HG03565 (cell line): ENCODE data around the gene MYCBPAP.

Source experiments
- ATAC-seq: cut with Tn5 transposase; IDR thresholded peaks from one replicate; pipeline ENCODE4 v1.9.1; 2021; ENCODE audit warnings: mild to moderate bottlenecking, moderate library complexity; ENCODE audit not compliant: unreplicated experiment

Gene MYCBPAP

DNA sequence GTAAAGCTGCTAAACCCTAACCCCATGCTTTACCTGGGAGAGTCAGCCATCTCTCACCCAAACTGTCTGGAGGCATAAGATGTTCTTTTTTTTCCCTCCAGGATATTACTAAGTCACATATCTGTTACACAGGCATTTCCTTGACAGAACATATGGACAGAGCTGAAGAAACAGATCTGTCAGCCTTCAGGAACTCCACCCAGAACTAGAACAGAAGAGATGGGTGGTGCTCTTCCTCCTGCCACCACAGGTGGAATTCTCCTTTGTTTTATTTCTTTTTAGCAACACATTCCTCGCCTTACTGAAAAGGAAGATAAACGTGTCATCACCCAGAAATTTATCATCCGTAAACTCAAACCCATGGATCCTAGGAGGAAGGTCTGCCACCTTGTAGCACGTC is 8.8 kb downstream of the MYCBPAP start:
- ATAC-seq: no peak

DNA sequence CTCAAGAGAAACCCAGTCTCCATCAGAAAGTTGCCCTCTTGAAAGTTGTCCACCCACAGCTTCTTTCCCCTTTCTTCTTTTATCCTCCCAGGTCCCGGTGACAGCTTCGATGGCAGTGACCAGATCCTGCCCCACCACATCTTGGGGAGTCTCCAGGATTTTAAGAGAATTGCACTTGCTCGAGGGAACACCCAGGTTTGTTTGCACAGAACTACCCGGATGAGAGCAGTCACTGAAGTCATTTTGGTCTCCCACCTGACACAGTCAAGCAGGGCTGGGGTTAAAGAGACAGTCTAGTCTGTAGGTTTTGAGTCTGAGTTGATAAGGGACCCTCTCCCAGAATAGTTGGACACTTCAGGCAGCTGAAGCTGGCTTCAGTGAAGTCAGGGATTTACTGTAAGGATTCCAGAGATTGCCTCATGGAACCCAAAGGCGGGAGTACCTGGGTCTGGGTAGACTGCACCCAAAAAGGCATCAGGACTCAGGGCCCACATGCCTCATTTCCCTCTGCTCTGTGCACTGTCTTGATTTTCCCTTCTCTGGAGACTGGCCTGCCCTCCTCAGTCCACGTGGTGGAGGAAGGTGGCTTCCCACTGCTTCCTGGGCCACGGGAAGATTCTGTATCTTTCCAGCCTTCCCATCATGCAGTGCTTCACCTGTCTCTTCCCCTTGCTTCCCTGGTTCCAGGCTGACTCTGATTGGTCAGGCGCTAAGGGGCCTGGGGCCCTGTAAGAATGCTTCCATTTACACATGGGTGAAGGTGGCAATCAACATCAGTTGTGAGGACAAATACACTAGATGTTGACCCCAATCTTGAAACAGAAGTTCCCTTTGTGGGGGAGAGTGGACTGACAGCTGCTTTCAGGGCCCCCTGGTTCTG is 9.5 kb downstream of the MYCBPAP start:
- ATAC-seq: no peak

DNA sequence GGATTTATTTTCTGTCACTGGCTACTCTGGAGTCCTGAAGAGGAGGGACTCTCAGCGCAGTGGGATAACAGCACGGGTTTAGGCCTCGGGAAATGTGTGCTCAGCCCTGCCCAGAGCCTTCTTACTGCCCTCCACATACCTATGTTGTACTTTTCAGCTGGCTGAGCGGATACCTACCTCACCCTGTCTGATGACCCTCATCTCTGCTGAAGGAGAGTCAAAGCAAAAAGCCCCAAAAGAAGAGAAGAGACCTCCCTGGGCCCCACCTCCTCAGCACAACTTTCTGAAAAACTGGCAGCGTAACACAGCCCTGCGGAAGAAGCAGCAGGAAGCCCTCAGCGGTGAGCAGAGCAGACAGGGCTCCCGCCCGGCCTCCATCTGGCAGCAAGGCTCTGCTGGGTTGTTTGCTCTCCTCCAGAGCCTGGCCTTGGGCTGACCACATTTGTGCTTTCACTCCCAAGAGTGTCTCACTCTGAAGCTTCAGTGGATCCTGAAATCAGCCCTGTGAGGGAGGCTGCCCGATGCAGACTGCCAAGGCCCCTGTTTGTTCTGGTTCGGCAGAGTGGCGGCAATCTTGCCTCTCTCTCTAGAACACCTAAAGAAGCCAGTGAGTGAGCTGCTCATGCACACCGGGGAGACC is 10.3 kb downstream of the MYCBPAP start:
- no peak for ATAC-seq

GRCh38 chr17:50519141-50519834 is 11.0 kb downstream of the MYCBPAP start:
- ATAC-seq: no peak

GRCh38 chr17:50520483-50520882 is 12.2 kb downstream of the MYCBPAP start:
- no peak for ATAC-seq

GRCh38 chr17:50521514-50521913 is 13.3 kb downstream of the MYCBPAP start:
- ATAC-seq: no peak

DNA sequence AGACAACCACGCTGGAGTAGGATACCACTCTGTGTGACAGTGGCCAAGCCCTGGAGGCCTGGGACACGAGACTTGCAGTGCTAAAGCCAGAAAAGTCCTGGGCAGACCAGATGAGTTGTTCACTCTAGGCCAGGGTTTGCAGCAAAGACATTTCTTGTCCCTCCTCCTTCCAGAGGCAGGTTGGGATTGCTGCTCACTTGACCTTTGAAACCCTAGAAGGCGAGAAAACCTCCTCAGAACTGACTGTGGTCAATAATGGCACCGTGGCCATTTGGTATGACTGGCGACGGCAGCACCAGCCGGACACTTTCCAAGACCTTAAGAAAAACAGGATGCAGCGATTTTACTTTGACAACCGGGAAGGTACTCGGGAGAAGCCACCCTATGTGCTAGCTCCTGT is 14.5 kb downstream of the MYCBPAP start:
- ATAC-seq: no peak

DNA sequence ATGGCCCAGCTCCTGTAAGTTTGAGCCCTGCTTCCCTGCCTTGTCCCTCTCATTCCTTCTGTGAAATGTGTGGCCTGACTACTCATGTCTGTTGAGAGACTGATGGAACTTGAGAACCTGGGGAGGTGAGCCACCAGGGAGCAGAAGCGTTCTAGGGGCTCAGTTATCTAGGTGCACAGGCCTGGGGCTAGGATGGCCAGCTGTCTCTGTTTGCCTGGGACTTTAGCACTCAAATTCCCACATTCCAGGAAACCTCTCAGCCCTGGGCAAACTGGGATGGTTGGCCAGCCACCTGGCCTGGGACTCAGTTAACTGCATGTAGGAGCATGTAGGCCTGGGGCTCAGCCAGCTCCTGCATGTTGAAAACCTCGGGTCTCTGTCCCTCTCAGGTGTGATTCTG is 15.0 kb downstream of the MYCBPAP start:
- ATAC-seq: no peak

GRCh38 chr17:50524838-50525237 is 16.6 kb downstream of the MYCBPAP start:
- no peak for ATAC-seq

GRCh38 chr17:50527155-50527762 is 19.0 kb downstream of the MYCBPAP start:
- no peak for ATAC-seq

- ATAC-seq: no peak
These were observed 19.8 kb downstream of the MYCBPAP start for GRCh38 chr17:50527949-50528474.

- ATAC-seq: no peak
These were observed 21.6 kb downstream of the MYCBPAP start for GRCh38 chr17:50529849-50530248.

GRCh38 chr17:50531428-50532025 is 23.3 kb downstream of the MYCBPAP start:
- no peak for ATAC-seq

- ATAC-seq: no peak
These were observed 24.3 kb downstream of the MYCBPAP start, which contains the start of gene EPN3 for GRCh38 chr17:50532452-50533024. EPN3 (plus strand) TSS chr17:50532735; CDS start chr17:50536557, 3,822 bp downstream.

- ATAC-seq: no peak
These were observed 24.9 kb downstream of the MYCBPAP start for GRCh38 chr17:50533185-50533584.

- ATAC-seq: no peak
These were observed 25.5 kb downstream of the MYCBPAP start for GRCh38 chr17:50533720-50534148.

DNA sequence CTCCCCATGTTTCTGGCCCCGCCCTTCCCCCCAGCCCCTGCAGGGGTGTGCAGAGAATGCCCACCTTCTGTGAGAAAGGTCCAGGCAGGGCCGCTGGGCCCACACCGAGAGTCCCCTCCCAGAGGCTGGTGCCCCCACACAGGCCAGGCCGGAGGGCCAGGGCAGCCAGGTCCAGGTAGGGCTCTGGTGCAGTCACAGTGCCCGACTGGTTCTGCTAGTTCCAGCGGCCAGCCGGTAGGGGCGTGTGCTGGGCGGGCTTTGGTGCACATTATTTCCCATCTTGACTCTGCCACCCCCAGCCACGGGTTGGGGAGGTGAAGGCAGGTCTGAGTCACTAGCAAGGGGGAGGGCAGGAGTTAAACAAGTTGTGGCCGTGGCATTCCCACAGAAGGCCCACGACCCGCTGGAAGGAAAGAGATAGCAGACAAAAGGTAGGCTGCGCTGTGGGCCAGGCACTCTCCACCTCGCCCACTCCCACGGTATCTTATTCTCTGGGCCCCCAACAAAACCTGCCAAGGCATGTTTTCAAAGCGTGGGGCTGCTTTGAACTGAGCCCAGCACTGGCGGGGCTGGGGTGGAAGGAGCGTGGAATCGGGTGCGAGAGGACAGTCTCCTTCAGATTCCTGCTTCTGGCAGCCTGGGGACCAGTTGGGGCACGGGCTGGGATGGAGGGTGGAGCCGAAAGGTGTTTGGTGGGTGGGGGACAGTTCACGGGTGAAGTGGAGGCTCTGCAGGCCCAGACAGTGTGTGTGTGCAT is 26.2 kb downstream of the MYCBPAP start:
- no peak for ATAC-seq

DNA sequence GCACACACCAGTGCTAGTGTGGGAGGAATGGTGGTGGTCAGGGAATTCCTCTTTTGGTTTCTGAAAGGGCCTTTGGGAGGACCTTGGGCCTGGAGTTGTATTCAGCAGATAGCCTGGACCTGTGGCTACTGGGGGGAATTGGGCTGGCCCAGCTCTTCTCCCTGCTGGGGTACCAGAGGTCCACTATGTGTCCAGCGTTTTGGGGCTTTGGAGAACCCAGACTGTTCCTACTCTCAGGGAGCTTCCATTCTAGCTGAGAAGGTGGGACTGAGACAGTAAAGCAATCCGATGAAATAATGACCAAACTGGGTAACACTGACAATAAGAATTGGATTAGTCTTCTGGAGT is 26.7 kb downstream of the MYCBPAP start:
- ATAC-seq: no peak

DNA sequence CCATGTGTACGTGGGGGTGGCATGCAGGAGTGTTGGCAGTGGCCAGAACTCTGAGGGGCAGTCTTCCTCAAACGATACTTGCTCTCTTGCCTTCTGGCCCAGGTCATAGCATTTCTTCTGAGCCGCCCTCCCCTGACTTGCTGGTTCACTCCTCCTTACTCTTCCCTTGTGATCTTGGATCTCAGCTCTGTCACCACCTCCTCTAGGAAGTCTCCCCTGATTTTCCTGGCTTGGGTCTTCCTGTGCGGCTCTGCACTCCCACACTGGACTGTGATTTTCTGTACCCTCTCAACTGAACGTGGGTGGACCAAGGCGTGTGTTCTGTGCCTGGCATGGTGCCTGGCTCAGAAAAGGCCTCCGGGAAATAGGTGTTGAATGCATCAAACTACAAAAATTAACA is 27.2 kb downstream of the MYCBPAP start:
- no peak for ATAC-seq
